ENCODE data around the gene NFE2L3. TPM values are rescaled to one million over a fixed set of nuclear protein-coding genes. Genes with fewer than 3 reads are reported as not detected.
A peak's percentile ranks its signal among the peaks of the same experiment; 100 is the strongest.
"Not testable (repeated sequence)": the region's sequence is repeated elsewhere in the genome, so short reads cannot be mapped to it uniquely, and the experiment has no call there.

NFE2L3 gene
- total and polyA plus RNA-seq, 2 experiments from 2014 or later: 6.5 to 10.0 TPM

DNA sequence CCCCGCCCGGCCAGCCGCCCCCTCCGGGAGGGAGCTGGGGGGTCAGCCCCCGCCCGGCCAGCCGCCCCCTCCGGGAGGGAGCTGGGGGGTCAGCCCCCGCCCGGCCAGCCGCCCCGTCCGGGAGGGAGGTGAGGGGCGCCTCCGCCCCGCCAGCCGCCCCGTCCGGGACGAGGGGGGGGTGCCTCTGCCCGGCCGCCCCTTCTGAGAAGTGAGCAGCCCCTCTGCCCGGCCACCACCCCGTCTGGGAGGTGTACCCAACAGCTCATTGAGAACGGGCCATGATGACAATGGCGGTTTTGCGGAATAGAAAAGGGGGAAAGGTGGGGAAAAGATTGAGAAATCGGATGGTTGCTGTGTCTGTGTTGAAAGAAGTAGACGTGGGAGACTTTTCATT is 3.7 kb upstream of the NFE2L3 start:
- not testable (repeated sequence) for H3K9me3 ChIP-seq (ENCODE audit: low read depth); H3K27me3 ChIP-seq; H2AFZ ChIP-seq; H3K27ac ChIP-seq; H3K79me2 ChIP-seq; H3K4me1 ChIP-seq (ENCODE audit: insufficient read depth); H3K4me3 ChIP-seq; H4K20me1 ChIP-seq (ENCODE audit: insufficient read depth, poor library complexity, severe bottlenecking); DNase-seq (ENCODE audit: low spot score); H3K9me2 ChIP-seq (replicated peaks; ENCODE audit: insufficient read depth); H3K36me3 ChIP-seq (replicated peaks; ENCODE audit: insufficient read depth, low read depth); H3K4me2 ChIP-seq
- 84% methylated on average over 9 of the region's 29 CpGs for WGBS (ENCODE audit: low lambda C conversion rate, missing lambda C conversion rate)

GRCh38 chr7:26149391-26149977 is 2.5 kb upstream of the NFE2L3 start:
- Histone ChIP-seq H3K9me2 (replicated peaks; ENCODE audit: insufficient read depth) (no peaks in the 10 kb centered on the region), H3K36me3 (replicated peaks; ENCODE audit: insufficient read depth, low read depth) (no peaks in the 10 kb centered on the region), H3K9me3 (ENCODE audit: low read depth) (no peaks in the 10 kb centered on the region), H3K4me3 (no peak overlapping the region), H3K4me1 (ENCODE audit: insufficient read depth) (peaks cover 5% of the 10 kb centered on the region), H3K79me2 (peaks cover 11% of the 10 kb centered on the region), H2AFZ (no peak overlapping the region), H3K4me2 (no peak overlapping the region), H3K27me3 (peaks cover 20% of the 10 kb centered on the region), H4K20me1 (ENCODE audit: insufficient read depth, poor library complexity, severe bottlenecking) (no peaks in the 10 kb centered on the region), H3K27ac (no peak overlapping the region)
- 94% methylated on average over 1 of the region's 1 CpG for WGBS (ENCODE audit: low lambda C conversion rate, missing lambda C conversion rate)
- no peak for TF ChIP-seq CTCF (IDR thresholded peaks at IDR 0.05; ENCODE audit: poor library complexity)
- no peak for TF ChIP-seq EZH2 (IDR thresholded peaks at IDR 0.05; ENCODE audit: borderline replicate concordance)
- no peak for DNase-seq (ENCODE audit: low spot score)

GRCh38 chr7:26151096-26151495 is 902 bp upstream of the NFE2L3 start:
- Histone ChIP-seq H3K27me3 (peaks cover 20% of the 10 kb centered on the region), H3K27ac (no peak overlapping the region), H3K79me2 (peaks cover 23% of the 10 kb centered on the region), H3K4me3 (no peak overlapping the region), H3K9me2 (replicated peaks; ENCODE audit: insufficient read depth) (no peaks in the 10 kb centered on the region), H3K4me1 (ENCODE audit: insufficient read depth) (peaks cover 10% of the 10 kb centered on the region), H2AFZ (no peak overlapping the region), H3K9me3 (ENCODE audit: low read depth) (no peaks in the 10 kb centered on the region), H3K36me3 (replicated peaks; ENCODE audit: insufficient read depth, low read depth) (no peaks in the 10 kb centered on the region), H3K4me2 (no peak overlapping the region), H4K20me1 (ENCODE audit: insufficient read depth, poor library complexity, severe bottlenecking) (no peaks in the 10 kb centered on the region)
- WGBS (ENCODE audit: low lambda C conversion rate, missing lambda C conversion rate): 89% methylated on average over 5 of the region's 5 CpGs
- TF ChIP-seq EZH2phosphoT487 (IDR thresholded peaks at IDR 0.05; ENCODE audit: low read depth, severe bottlenecking, unreplicated experiment) (no peak), EZH2 (IDR thresholded peaks at IDR 0.05; ENCODE audit: borderline replicate concordance) (no peak), CTCF (IDR thresholded peaks at IDR 0.05; ENCODE audit: poor library complexity) (no peak)
- no peak for DNase-seq (ENCODE audit: low spot score)

GRCh38 chr7:26151650-26151952 is 397 bp upstream of the NFE2L3 start:
- no peak overlapping the region for H3K4me3 ChIP-seq
- no peaks in the 10 kb centered on the region for H3K9me2 ChIP-seq (replicated peaks; ENCODE audit: insufficient read depth)
- no peak for DNase-seq (ENCODE audit: low spot score)
- 76% methylated on average over 8 of the region's 10 CpGs for WGBS (ENCODE audit: low lambda C conversion rate, missing lambda C conversion rate)
- H3K36me3 ChIP-seq (replicated peaks; ENCODE audit: insufficient read depth, low read depth): no peaks in the 10 kb centered on the region
- H2AFZ ChIP-seq: peak overlapping the region; percentile 87
- H3K27me3 ChIP-seq: peaks cover 20% of the 10 kb centered on the region
- no peak overlapping the region for H3K27ac ChIP-seq
- H3K4me1 ChIP-seq (ENCODE audit: insufficient read depth): peaks cover 14% of the 10 kb centered on the region
- peak overlapping the region; percentile 97 for H3K4me2 ChIP-seq
- no peaks in the 10 kb centered on the region for H4K20me1 ChIP-seq (ENCODE audit: insufficient read depth, poor library complexity, severe bottlenecking)
- H3K9me3 ChIP-seq (ENCODE audit: low read depth): no peaks in the 10 kb centered on the region
- TF ChIP-seq EZH2 (IDR thresholded peaks at IDR 0.05; ENCODE audit: borderline replicate concordance) (no peak), CTCF (IDR thresholded peaks at IDR 0.05; ENCODE audit: poor library complexity) (no peak), EZH2phosphoT487 (IDR thresholded peaks at IDR 0.05; ENCODE audit: low read depth, severe bottlenecking, unreplicated experiment) (no peak)
- peaks cover 24% of the 10 kb centered on the region for H3K79me2 ChIP-seq

Data from hepatocyte (in vitro differentiated cells).